Anterior cingulate cortex (tissue), 58 donors: ENCODE data around the gene ANKS1A.
A peak's percentile ranks its signal among the peaks of the same experiment; 100 is the strongest.
"Not testable (repeated sequence)": the region's sequence is repeated elsewhere in the genome, so short reads cannot be mapped to it uniquely, and the experiment has no call there.

Source experiments
- DNase-seq, 58 donors: peaks; one replicate each; lab custom pipeline; 2025; lab: John Stamatoyannopoulos, UW

The ANKS1A gene

GRCh38 chr6:34985236-34985635, 96.2 kb downstream of the ANKS1A start:
- DNase-seq, result no peak

DNA sequence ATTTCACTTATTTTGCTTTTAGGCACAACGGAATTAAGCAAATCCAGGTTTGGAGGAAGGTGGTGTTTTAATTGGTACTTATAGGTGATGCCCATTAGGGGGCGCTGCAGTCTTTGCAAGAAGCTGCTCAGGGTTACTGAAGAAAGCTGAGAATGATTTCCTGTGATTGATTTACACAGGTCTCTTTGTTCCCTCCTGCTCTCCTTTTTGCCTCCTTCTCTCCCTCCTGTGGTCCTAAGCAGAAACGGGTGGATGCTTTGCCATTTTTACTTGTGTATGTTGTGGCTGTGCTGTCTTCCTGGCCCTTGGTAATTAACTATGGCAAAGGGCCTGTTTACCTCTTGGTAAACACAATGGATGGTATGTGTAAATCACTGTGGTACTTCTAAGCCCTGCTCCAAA, 97.8 kb downstream of the ANKS1A start:
- peak in 42 of 58 donors; percentile 6 to 81 (median 43) for DNase-seq

DNA sequence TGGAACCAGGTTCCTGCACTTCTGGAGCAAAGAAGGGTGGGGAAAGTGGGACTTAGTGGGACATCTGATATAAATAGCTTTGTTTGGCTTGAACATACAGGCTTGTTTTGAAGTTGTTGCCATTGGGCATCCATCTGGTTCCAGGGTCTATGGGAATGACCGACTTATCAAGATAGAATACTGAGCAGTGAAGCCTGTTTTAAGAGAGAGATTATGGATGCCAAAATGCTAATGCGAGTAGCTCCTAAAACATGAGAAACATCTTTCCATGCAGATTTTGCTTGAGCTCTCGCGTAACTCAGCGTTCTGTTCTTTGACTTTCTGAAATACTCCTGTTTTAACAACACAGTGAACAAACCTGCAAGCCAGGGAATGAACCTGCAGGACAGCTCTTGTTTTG, 98.5 kb downstream of the ANKS1A start:
- no peak for DNase-seq

GRCh38 chr6:34990971-34991560, 102.0 kb downstream of the ANKS1A start:
- DNase-seq, result no peak

DNA sequence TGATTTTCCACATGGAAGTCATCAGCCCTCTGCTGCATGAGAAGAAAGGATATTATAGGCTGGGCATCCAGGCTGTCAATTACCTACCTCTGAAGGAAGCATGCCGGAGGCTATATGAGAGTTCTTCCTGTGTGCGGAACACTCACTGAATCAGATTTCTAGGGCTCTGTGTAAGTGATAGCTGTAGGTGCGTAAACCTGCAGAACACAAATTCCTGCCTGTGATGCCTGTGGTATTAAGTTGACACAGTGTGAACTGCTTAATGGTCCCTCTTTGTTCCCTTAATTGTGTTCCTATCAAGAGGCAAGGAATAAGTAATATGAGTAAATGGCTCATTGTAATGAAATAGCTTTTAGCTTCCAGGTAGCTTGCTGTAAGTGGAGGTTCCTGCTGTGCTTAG, 103.3 kb downstream of the ANKS1A start:
- no peak for DNase-seq

- DNase-seq, result no peak
These were observed 104.2 kb downstream of the ANKS1A start for GRCh38 chr6:34993213-34993612.

GRCh38 chr6:34994693-34995092, 105.6 kb downstream of the ANKS1A start:
- DNase-seq, result no peak

- DNase-seq, result not testable (repeated sequence)
These were observed 109.4 kb downstream of the ANKS1A start for GRCh38 chr6:34998417-34998816.

DNA sequence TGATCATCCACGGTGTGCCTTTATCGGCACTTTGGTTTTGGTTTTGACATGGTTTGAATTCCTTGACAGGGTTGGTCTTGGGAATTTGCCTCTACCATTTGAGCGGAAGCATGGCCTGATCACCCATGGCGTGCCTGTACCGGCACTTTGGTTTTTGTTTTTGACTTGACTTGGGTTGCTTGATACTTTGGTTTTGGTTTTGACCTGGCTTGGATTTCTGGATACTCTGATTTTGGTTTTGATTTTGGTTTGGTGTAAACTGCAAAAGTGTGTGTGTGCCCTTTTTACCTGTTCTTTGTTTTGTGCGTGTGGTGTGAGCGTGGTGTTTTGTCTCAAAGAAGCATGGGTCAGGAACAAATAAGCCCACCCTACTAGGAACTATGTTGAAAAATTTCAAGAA, 110.1 kb downstream of the ANKS1A start:
- not testable (repeated sequence) for DNase-seq

DNA sequence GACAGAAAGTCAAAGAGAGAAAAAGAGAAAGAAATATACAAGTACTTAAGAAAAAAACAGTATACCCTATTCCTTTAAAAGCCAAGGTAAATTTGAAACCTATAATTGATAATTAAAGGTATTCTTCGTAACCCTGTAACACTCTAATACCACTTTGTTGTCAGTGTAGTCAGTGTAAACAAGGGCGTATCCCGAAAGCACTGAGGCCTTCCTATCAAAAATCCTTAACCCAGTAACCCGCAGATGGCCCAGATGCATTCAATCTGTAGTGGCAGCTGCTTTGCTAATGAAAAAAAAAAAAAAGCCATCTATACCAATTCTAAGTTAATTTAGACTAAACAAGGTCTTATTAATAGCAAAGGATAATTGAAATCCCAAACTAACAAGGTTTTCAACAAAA, 110.9 kb downstream of the ANKS1A start:
- DNase-seq, result not testable (repeated sequence)

- not testable (repeated sequence) for DNase-seq
These were observed 112.3 kb downstream of the ANKS1A start for GRCh38 chr6:35001349-35001748.

DNA sequence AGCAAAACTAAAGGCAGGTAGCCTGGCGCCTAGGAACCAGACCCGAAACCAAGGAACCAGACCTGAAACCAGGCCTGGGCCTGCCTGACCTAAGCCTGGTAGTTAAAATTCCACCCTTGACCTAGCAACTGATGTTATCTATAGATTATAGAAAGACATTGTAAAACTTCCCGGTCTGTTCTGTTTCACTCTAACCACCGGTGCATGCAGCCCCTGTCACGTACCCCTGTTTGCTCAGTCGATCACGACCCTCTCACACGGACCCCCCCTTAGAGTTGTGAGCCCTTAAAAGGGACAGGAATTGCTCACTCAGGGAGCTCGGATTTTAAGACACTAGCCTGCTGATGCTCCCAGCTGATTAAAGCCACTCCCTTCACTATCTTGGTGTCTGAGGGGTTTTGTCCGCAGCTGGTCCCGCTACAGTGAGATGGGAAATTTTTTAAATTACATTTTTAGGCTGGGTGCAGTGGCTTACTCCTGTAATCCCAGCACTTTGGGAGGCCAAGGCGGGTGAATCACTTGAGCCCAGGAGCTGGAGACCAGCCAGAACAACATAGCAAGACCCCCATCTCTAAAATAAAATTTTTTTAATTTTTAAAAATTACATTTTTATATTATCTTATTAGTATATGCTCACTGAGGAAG, 115.0 kb downstream of the ANKS1A start:
- DNase-seq, result not testable (repeated sequence)

DNA sequence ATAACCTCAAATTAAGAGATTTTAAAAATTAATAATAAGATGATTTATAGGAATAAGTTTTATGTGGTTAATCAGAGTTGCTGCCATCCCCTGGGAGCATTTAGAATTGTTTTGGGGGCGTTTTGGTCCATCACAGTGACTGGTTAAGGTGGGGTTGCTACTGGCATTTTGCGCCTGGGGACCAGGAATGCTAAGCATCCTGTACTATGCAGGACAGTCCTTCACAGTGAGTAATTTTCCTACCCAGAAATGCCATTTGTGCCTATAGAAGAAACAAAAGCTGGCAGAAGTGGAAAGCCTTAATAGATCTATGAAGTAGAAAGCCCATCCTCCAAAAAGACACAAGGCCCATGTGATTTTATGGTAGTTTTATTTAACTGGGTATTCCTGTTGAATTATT, 118.0 kb downstream of the ANKS1A start:
- DNase-seq, result no peak

GRCh38 chr6:35008858-35009257, 119.8 kb downstream of the ANKS1A start:
- peak in 32 of 58 donors; percentile 20 to 90 (median 46) for DNase-seq

DNA sequence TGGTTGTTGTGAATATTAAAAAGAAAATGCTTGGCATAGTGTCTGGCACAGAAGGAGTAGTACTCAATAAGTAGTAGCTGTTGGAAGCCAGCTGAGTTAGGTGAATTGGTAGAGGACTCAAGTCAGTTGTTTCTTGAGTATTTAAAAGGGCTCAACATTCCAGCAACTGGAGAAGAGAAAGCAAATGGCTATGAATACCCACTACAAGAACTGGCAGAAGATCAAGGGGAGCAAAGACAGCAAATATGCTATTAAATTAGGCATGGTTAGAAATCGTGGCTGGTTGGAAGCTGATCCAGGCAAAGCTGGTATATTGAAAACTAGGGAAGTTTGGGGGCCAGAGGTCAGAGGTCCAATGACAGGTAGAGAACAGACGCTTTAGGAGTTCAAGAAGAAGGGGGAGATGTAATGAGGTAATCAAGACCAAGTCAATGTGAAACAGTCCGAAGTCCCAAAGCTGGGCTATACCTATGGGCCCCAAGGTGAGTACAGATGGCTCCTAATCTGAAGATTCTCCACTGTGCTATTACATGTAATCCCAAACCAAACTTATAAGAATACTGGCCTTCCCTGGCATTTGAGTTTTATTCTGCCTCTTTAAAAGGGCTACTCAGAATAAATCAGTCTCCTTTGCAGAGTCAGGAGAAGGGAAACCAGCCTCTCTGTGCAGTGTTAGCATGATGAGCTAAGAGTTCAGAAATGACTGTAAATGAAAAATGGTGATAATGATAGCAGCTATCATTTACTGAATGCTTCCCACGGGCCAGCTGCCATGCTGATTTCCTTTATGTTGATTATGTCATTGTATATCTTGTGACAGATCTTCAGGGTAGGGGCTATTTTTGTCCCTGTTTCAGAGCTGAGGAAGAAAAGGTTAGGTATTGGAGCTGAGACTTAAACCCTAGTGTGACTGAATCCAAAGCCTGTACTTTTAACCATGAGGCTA, 122.3 kb downstream of the ANKS1A start:
- no peak for DNase-seq

GRCh38 chr6:35013701-35014100, 124.6 kb downstream of the ANKS1A start:
- no peak for DNase-seq

- peak in 50 of 58 donors; percentile 11 to 90 (median 60) for DNase-seq
These were observed 125.3 kb downstream of the ANKS1A start for GRCh38 chr6:35014341-35014740.

GRCh38 chr6:35014786-35015185, 125.7 kb downstream of the ANKS1A start:
- DNase-seq, result no peak

DNA sequence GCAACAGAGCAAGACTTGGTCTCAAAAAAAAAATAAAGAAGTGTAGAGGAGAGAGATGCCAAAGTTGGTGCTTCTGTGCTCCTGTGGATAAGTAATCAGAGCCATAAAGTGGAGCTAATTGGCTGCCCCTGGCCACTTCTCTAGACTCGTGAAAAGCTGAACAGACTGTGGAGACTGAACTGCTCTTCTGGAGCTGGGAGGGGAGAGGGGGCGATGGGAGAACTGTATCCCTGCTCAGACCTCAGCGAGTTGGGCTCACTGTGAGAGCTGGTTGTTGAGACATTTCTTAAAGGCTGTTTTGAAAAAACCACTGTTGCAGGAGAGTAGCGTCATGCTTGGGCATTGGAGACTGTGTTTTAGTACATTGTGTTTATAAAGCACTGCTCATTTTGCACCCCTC, 126.4 kb downstream of the ANKS1A start:
- no peak for DNase-seq

GRCh38 chr6:35015996-35016395, 126.9 kb downstream of the ANKS1A start:
- DNase-seq, result no peak
